ENCODE measurements around the gene APCDD1.

The APCDD1 gene

DNA sequence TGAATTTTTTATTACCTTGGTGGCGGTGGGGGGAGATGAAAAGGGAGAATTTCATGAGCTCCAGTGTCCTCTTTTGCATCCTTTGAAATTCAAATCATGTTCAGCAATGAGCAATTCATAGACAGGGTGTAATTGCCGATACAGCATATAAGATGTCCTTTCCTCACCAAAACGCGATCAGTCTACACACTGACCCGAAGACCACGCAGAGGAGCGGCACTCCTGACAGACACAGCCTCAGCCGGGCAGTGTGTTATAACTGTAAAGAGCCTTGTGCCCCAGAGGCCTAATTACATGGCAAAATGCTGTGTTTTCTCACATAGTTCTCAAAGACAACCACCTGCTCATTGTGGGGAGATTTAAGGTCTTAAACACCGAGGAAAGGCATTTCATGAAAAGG, 38.4 kb upstream of the APCDD1 start:
- H3K4me1 ChIP-seq (ENCODE audit: control insufficient read depth, insufficient read depth, low read length, poor library complexity, severe bottlenecking): no peaks in the 10 kb centered on the region
- no peaks in the 10 kb centered on the region for H3K9me3 ChIP-seq (ENCODE audit: control insufficient read depth, low read length)
- H3K27ac ChIP-seq (ENCODE audit: insufficient read depth, low read length, poor library complexity, severe bottlenecking): no peak overlapping the region
- DNase-seq: no peak
- H3K27me3 ChIP-seq (replicated peaks; ENCODE audit: control insufficient read depth, insufficient read depth, low read length, poor library complexity, severe bottlenecking): no peaks in the 10 kb centered on the region
- H3K36me3 ChIP-seq (ENCODE audit: control insufficient read depth, insufficient read depth, low read length): no peaks in the 10 kb centered on the region
- no peak overlapping the region for H3K4me3 ChIP-seq (ENCODE audit: insufficient read depth, low read depth, low read length, poor library complexity, severe bottlenecking)

DNA sequence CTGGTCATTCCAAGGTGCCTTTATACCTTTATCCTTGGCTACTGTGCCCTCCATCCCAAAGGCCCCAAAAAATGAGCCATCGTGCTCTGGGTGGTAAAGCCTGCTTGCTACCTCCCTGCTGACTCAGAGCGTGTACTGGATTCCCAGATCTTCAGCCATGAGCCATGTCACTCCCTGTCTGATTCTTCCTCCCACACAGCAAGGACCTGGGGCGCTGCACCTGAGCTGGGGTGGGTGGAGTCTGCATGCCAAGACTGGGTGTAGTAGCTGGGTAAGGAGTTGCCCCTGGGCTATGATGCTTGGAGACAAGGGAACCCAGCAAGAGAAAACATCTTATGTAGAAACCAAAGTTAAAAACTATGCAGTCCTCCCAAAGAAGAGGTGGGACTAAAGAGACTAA, 37.2 kb upstream of the APCDD1 start:
- H3K4me1 ChIP-seq (ENCODE audit: control insufficient read depth, insufficient read depth, low read length, poor library complexity, severe bottlenecking): no peaks in the 10 kb centered on the region
- H3K36me3 ChIP-seq (ENCODE audit: control insufficient read depth, insufficient read depth, low read length): no peaks in the 10 kb centered on the region
- no peaks in the 10 kb centered on the region for H3K27me3 ChIP-seq (replicated peaks; ENCODE audit: control insufficient read depth, insufficient read depth, low read length, poor library complexity, severe bottlenecking)
- H3K27ac ChIP-seq (ENCODE audit: insufficient read depth, low read length, poor library complexity, severe bottlenecking): no peak overlapping the region
- no peak for DNase-seq
- no peak overlapping the region for H3K4me3 ChIP-seq (ENCODE audit: insufficient read depth, low read depth, low read length, poor library complexity, severe bottlenecking)
- H3K9me3 ChIP-seq (ENCODE audit: control insufficient read depth, low read length): no peaks in the 10 kb centered on the region

DNA sequence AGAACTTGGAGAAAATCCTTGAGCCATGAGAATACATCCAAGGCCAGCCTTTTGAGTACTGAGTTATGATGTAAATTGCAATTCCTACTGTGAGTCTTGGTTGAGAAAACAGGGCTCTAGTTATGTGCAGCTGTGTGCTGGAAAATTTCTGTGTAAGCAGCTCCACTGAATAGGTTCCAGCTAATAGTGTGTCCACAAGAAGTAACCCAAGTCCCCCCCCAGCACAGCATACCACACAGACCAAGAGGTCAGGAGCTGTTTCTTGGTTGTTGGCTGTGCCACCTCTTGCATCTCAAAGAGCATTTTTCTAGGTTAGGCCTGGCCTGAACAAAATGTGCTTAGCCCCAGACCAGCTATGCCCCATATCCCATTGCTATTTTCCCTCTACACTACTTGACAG, 36.8 kb upstream of the APCDD1 start:
- H3K27ac ChIP-seq (ENCODE audit: insufficient read depth, low read length, poor library complexity, severe bottlenecking): no peak overlapping the region
- no peak for DNase-seq
- H3K36me3 ChIP-seq (ENCODE audit: control insufficient read depth, insufficient read depth, low read length): no peaks in the 10 kb centered on the region
- H3K9me3 ChIP-seq (ENCODE audit: control insufficient read depth, low read length): no peaks in the 10 kb centered on the region
- no peaks in the 10 kb centered on the region for H3K4me1 ChIP-seq (ENCODE audit: control insufficient read depth, insufficient read depth, low read length, poor library complexity, severe bottlenecking)
- no peak overlapping the region for H3K4me3 ChIP-seq (ENCODE audit: insufficient read depth, low read depth, low read length, poor library complexity, severe bottlenecking)
- no peaks in the 10 kb centered on the region for H3K27me3 ChIP-seq (replicated peaks; ENCODE audit: control insufficient read depth, insufficient read depth, low read length, poor library complexity, severe bottlenecking)

DNA sequence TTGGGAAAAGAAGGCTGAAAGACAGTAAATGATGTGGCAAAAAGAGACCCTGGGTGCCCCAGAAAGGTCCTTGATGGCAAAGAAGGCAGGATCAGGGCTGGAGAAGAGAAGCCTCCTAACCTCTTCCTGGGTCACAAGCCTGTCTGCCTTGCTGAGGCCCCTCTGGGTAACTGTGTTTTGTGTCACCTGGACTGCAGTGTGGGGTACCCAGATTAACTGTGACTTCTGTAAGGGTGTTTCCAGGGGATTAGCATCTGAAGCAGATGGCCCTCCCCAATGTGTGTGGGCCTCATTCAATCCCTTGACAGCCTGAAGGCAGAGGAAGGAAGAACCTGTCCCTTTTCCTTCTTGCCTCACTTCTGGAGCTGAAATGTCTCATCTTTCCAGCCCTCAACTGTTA, 35.6 kb upstream of the APCDD1 start:
- no peaks in the 10 kb centered on the region for H3K9me3 ChIP-seq (ENCODE audit: control insufficient read depth, low read length)
- no peaks in the 10 kb centered on the region for H3K36me3 ChIP-seq (ENCODE audit: control insufficient read depth, insufficient read depth, low read length)
- no peak for DNase-seq
- no peaks in the 10 kb centered on the region for H3K4me1 ChIP-seq (ENCODE audit: control insufficient read depth, insufficient read depth, low read length, poor library complexity, severe bottlenecking)
- no peak overlapping the region for H3K4me3 ChIP-seq (ENCODE audit: insufficient read depth, low read depth, low read length, poor library complexity, severe bottlenecking)
- H3K27ac ChIP-seq (ENCODE audit: insufficient read depth, low read length, poor library complexity, severe bottlenecking): no peak overlapping the region
- H3K27me3 ChIP-seq (replicated peaks; ENCODE audit: control insufficient read depth, insufficient read depth, low read length, poor library complexity, severe bottlenecking): no peaks in the 10 kb centered on the region

DNA sequence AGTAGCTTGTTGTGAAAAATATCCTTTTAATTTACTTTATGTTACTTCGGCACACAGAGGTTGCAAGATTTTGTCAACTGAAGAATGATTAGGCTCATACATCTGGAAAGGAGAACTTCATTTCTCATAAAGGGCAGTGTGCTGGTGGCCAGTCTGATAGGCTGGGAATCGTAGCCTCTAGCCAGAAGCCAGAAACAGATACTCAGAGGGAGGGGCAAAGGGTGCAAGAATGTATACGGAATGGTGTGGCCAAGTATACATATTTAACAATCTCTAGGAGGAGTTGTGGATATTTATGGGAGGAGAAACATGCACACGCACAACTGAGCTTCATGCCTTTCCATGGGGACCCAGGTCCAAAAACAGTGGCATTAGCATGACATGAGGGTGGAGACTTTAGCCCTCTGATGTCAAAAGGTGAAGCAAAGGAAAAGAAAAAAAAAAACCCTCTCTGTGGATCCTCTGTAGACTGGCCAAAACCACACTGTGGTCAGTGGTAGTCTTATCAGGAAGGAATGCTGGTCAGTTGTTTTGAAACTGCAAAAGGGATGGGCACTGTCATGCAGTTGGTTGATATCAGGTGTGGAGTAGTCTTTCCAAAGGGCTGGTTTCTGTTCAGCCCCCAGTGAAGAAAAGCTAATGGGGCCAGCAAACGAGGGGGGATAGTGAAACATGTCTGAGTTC, 34.9 kb upstream of the APCDD1 start:
- Histone ChIP-seq H3K9me3 (ENCODE audit: control insufficient read depth, low read length) (no peaks in the 10 kb centered on the region), H3K27me3 (replicated peaks; ENCODE audit: control insufficient read depth, insufficient read depth, low read length, poor library complexity, severe bottlenecking) (no peaks in the 10 kb centered on the region), H3K4me3 (ENCODE audit: insufficient read depth, low read depth, low read length, poor library complexity, severe bottlenecking) (no peak overlapping the region), H3K4me1 (ENCODE audit: control insufficient read depth, insufficient read depth, low read length, poor library complexity, severe bottlenecking) (no peaks in the 10 kb centered on the region), H3K27ac (ENCODE audit: insufficient read depth, low read length, poor library complexity, severe bottlenecking) (no peak overlapping the region), H3K36me3 (ENCODE audit: control insufficient read depth, insufficient read depth, low read length) (no peaks in the 10 kb centered on the region)
- no peak for DNase-seq

DNA sequence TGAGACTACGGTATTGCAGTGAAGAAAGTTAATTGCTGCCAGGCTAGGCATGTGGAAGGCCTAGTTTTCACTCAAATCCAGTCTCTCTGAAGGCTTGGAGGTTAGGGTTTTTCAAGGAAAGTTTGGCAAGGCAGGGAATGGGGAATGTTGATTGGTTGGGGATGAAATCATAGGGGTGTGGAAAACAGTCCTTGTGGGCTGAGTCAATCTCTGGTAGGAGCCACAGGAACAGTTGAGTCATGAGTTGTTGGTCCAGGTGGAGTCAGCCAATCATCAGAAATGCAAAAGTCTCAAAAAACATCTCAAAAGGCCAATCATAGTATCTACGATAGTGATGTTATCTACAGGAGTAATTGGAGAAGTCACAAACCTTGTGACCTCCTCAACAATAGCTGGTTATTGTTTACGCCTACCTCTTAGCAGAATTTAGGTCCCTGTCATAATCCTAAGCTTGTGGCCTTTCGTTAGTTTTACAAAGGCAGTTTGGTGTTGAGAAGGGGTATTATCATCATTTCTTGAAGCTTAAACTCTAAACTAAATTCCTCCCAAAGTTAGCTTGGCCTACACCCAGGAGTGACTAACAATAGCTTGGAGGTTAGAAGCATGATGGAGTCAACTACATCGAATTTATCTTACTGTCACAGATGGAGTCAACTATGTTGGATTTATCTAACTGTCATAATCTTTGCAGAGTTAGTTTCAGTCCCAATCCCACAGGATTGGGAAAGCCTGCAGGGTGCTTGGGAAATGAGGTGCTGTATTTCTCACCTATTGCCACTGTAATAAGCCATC, 33.7 kb upstream of the APCDD1 start:
- Histone ChIP-seq H3K9me3 (ENCODE audit: control insufficient read depth, low read length) (no peaks in the 10 kb centered on the region), H3K36me3 (ENCODE audit: control insufficient read depth, insufficient read depth, low read length) (no peaks in the 10 kb centered on the region), H3K4me3 (ENCODE audit: insufficient read depth, low read depth, low read length, poor library complexity, severe bottlenecking) (no peak overlapping the region), H3K27ac (ENCODE audit: insufficient read depth, low read length, poor library complexity, severe bottlenecking) (no peak overlapping the region), H3K4me1 (ENCODE audit: control insufficient read depth, insufficient read depth, low read length, poor library complexity, severe bottlenecking) (no peaks in the 10 kb centered on the region), H3K27me3 (replicated peaks; ENCODE audit: control insufficient read depth, insufficient read depth, low read length, poor library complexity, severe bottlenecking) (no peaks in the 10 kb centered on the region)
- DNase-seq: no peak

DNA sequence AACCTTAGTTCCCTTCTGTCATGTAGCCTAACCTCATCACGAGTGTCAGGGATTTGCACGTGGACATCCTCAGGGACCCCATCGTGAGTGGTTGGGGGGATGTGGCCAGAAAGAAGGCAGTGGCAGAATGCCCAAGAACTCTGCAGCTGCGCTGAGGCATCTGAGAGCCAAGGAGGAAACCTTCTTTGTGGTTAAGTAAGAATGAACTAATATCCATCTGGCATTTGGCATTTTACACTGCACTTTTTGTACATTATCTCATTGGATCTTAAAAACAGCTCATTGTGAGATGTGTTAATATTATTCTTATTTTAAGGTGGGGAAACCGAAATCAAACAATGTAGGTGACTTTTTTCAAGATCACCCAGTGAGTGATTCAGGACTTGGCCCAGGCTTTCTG, 32.6 kb upstream of the APCDD1 start:
- no peaks in the 10 kb centered on the region for H3K4me1 ChIP-seq (ENCODE audit: control insufficient read depth, insufficient read depth, low read length, poor library complexity, severe bottlenecking)
- no peak for DNase-seq

DNA sequence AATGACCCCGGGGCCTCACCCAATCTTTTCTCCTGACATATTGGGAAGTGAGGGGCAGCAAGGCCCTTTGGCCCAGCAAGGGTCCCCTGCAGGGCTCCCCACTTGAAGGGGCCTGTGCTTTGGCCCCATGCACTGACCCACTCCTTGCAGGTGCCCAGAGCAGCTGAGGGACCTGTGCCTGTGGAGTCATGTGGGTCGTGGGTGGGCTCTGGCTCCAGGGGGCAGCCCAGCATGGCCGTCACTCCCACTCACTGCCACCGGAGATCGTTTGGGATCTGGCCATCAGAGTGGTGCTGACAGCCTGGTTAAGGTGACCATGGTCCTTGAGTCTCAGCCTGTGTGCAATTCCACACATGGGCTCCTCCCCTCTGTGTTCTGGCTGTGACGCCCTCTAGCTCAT, 31.7 kb upstream of the APCDD1 start:
- H3K36me3 ChIP-seq (ENCODE audit: control insufficient read depth, insufficient read depth, low read length): no peaks in the 10 kb centered on the region
- H3K4me1 ChIP-seq (ENCODE audit: control insufficient read depth, insufficient read depth, low read length, poor library complexity, severe bottlenecking): no peaks in the 10 kb centered on the region
- H3K9me3 ChIP-seq (ENCODE audit: control insufficient read depth, low read length): no peaks in the 10 kb centered on the region
- no peaks in the 10 kb centered on the region for H3K27me3 ChIP-seq (replicated peaks; ENCODE audit: control insufficient read depth, insufficient read depth, low read length, poor library complexity, severe bottlenecking)
- no peak for DNase-seq
- H3K27ac ChIP-seq (ENCODE audit: insufficient read depth, low read length, poor library complexity, severe bottlenecking): no peak overlapping the region
- H3K4me3 ChIP-seq (ENCODE audit: insufficient read depth, low read depth, low read length, poor library complexity, severe bottlenecking): no peak overlapping the region

More for the DNA sequence above, 32.6 kb upstream of the APCDD1 start:
- H3K9me3 ChIP-seq (ENCODE audit: control insufficient read depth, low read length): no peaks in the 10 kb centered on the region
- no peak overlapping the region for H3K4me3 ChIP-seq (ENCODE audit: insufficient read depth, low read depth, low read length, poor library complexity, severe bottlenecking)
- no peaks in the 10 kb centered on the region for H3K36me3 ChIP-seq (ENCODE audit: control insufficient read depth, insufficient read depth, low read length)
- H3K27ac ChIP-seq (ENCODE audit: insufficient read depth, low read length, poor library complexity, severe bottlenecking): no peak overlapping the region
- no peaks in the 10 kb centered on the region for H3K27me3 ChIP-seq (replicated peaks; ENCODE audit: control insufficient read depth, insufficient read depth, low read length, poor library complexity, severe bottlenecking)

DNA sequence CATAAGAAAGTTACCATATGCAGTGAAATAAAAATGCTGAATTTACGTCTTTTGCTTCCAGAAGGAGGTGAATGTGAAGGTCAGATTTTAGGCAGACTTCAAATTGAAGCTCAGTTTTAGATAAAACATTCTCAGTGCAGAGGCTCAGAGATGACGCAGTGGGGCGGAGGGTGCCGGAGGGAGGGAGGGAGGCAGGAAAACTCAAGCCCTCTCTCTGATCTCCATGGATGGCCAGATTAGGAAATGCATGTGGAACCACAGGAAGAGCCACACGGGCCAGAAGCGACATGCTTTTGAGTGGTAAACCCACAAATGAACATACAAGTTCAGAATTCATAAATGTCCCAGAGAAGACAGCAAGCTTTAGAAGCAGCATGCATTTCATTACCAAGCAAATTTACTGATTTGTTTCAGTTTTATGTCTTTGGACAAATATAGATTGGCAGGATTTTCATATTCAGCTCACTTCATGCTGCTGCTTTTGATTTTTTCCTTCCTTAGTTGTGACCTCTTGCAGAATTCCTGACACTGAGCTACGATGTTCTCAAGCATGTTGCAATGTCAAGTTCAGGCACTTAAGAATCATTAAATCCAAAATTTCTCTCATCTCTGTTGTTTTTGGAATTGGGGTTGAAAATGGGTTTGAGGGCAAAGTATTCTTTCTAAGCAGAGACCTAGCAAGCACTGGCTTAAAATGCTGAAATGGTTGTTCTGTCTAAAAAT, 29.7 kb upstream of the APCDD1 start:
- no peak overlapping the region for H3K4me3 ChIP-seq (ENCODE audit: insufficient read depth, low read depth, low read length, poor library complexity, severe bottlenecking)
- no peak overlapping the region for H3K27ac ChIP-seq (ENCODE audit: insufficient read depth, low read length, poor library complexity, severe bottlenecking)
- no peak for DNase-seq
- no peaks in the 10 kb centered on the region for H3K36me3 ChIP-seq (ENCODE audit: control insufficient read depth, insufficient read depth, low read length)
- H3K4me1 ChIP-seq (ENCODE audit: control insufficient read depth, insufficient read depth, low read length, poor library complexity, severe bottlenecking): no peaks in the 10 kb centered on the region
- H3K27me3 ChIP-seq (replicated peaks; ENCODE audit: control insufficient read depth, insufficient read depth, low read length, poor library complexity, severe bottlenecking): no peaks in the 10 kb centered on the region
- H3K9me3 ChIP-seq (ENCODE audit: control insufficient read depth, low read length): no peaks in the 10 kb centered on the region

DNA sequence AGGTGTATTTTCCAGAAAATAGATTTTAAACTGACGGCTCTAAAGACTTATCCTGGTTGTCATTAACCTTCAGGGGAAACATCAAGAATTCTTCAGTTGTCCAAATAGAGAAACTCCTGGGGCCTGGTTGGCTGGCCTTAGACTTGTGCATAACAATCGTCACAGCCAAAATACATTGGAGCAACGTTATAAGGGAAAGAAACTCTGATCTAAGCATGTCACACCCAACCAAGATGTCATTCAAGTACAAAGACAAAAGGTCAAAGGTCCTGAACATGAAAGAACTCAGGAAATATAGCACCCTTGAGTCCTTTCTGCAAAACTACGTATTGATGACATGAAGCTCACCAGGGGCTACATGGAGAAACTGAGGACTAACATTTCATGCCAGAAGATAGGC, 23.8 kb upstream of the APCDD1 start:
- DNase-seq: no peak
- no peaks in the 10 kb centered on the region for H3K4me1 ChIP-seq (ENCODE audit: control insufficient read depth, insufficient read depth, low read length, poor library complexity, severe bottlenecking)
- no peaks in the 10 kb centered on the region for H3K9me3 ChIP-seq (ENCODE audit: control insufficient read depth, low read length)
- H3K4me3 ChIP-seq (ENCODE audit: insufficient read depth, low read depth, low read length, poor library complexity, severe bottlenecking): no peak overlapping the region
- no peaks in the 10 kb centered on the region for H3K36me3 ChIP-seq (ENCODE audit: control insufficient read depth, insufficient read depth, low read length)
- no peaks in the 10 kb centered on the region for H3K27me3 ChIP-seq (replicated peaks; ENCODE audit: control insufficient read depth, insufficient read depth, low read length, poor library complexity, severe bottlenecking)
- no peak overlapping the region for H3K27ac ChIP-seq (ENCODE audit: insufficient read depth, low read length, poor library complexity, severe bottlenecking)

All from effector memory CD4-positive, alpha-beta T cell (primary cell).